Breast epithelium (tissue), 4 donors: ENCODE results near the gene ERVW-1. TPM values are rescaled to one million over a fixed set of nuclear protein-coding genes. Genes with fewer than 3 reads are reported as not detected.
A peak's percentile ranks its signal among the peaks of the same experiment; 100 is the strongest.

Experiments used
- DNase-seq, 2 donors: peaks; one replicate each; pipeline ENCODE4 v3.0.0-alpha.2; 2019; ENCODE audit warnings: low spot score in 2 of 2
- H3K27ac ChIP-seq, 2 donors: fragments of 200-600 bp; sonication (generic) in 1 of 2; one replicate each; pipeline ENCODE4 v1.5.1; 2016 to 2019; ENCODE audit warnings: mild to moderate bottlenecking in 1 of 2
- H3K27me3 ChIP-seq, 2 donors: fragments of 200-600 bp; sonication (generic) in 1 of 2; one replicate each; pipeline versions ENCODE4 v1.5.1 to v1.6.0; 2017 to 2019; ENCODE audit warnings: control low read depth in 1 of 2, mild to moderate bottlenecking in 1 of 2
- H3K36me3 ChIP-seq: fragments of 200-600 bp; one replicate; pipeline ENCODE4 v1.5.1; 2019
- H3K4me1 ChIP-seq, 2 donors: fragments of 200-600 bp; sonication (generic); one replicate each; pipeline ENCODE4 v1.5.1; 2016 to 2019; ENCODE audit warnings: control low read depth in 1 of 2
- H3K4me3 ChIP-seq, 3 donors: fragments of 200-600 bp; sonication (generic); 1 replicate in 2 of 3; 2 replicates in 1 of 3; pipeline ENCODE4 v1.5.1; 2016 to 2019; ENCODE audit warnings: mild to moderate bottlenecking in 3 of 3, moderate library complexity in 2 of 3
- H3K9me3 ChIP-seq, 2 donors: fragments of 200-600 bp; sonication (generic) in 1 of 2; one replicate each; pipeline ENCODE4 v1.5.1; 2016 to 2019; ENCODE audit warnings: control low read depth in 1 of 2
- CTCF ChIP-seq, 3 donors: fragments of 450-650 bp; IDR thresholded peaks; one replicate each; pipeline ENCODE4 v1.5.1; 2016 to 2017; ENCODE audit warnings: antibody characterized with exemption in 3 of 3, mild to moderate bottlenecking in 3 of 3, moderate library complexity in 3 of 3
- POLR2A ChIP-seq: fragments of 450-650 bp; IDR thresholded peaks from one replicate; pipeline ENCODE4 v1.6.1; 2016; ENCODE audit warnings: antibody characterized with exemption, mild to moderate bottlenecking, moderate library complexity
- POLR2AphosphoS5 ChIP-seq, 3 donors: sonication (generic); formaldehyde crosslinking; IDR thresholded peaks; one replicate each; pipeline ENCODE4 v1.6.1; 2017; ENCODE audit warnings: antibody characterized with exemption in 3 of 3
- intact Hi-C: fragments of 100-400 bp; cut with DNase I; formaldehyde crosslinking; loops from one replicate; pipeline ENCODE4 v1.15.1; 2023; ENCODE audit warnings: low total_unique reads
- total RNA-seq, 3 donors: library from RNA; depleted of rRNA; stranded (reverse); fragments of >200 nt; gene quantifications; one replicate each; pipeline ENCODE4 v1.1.0, GENCODE V29; 2016

The ERVW-1 gene
- total RNA-seq, 3 donors from 2014 or later, result not detected

- no peaks in the 10 kb centered on the region for H3K36me3 ChIP-seq
- no peak overlapping the region for H3K4me3 ChIP-seq
- intact Hi-C loops, result no loop called here
- no peaks in the 10 kb centered on the region for H3K4me1 ChIP-seq
- TF ChIP-seq POLR2AphosphoS5 (IDR thresholded peaks at IDR 0.05), result peak in 1 of 3 donors; percentile 20
- TF ChIP-seq CTCF (IDR thresholded peaks at IDR 0.05), result no peak
- peak overlapping the region; percentile 31 to 54 for H3K27ac ChIP-seq
- no peaks in the 10 kb centered on the region for H3K9me3 ChIP-seq
- peak in 1 of 2 donors; percentile 40 for DNase-seq
- H3K27me3 ChIP-seq, result no peaks in the 10 kb centered on the region
Measured at GRCh38 chr7:92464515-92464914, 13.2 kb downstream of the ERVW-1 start.

- Histone ChIP-seq H3K36me3 (no peaks in the 10 kb centered on the region), H3K27me3 (no peaks in the 10 kb centered on the region), H3K4me3 (no peak overlapping the region), H3K27ac (no peak overlapping the region), H3K9me3 (no peaks in the 10 kb centered on the region), H3K4me1 (no peaks in the 10 kb centered on the region)
- TF ChIP-seq CTCF (IDR thresholded peaks at IDR 0.05) (no peak), POLR2A (no peak), POLR2AphosphoS5 (IDR thresholded peaks at IDR 0.05) (no peak)
- intact Hi-C loops, result no loop called here
- DNase-seq, result no peak
Measured at GRCh38 chr7:92462560-92462959, 15.2 kb downstream of the ERVW-1 start.

GRCh38 chr7:92461027-92462003, 16.4 kb downstream of the ERVW-1 start:
- DNase-seq, result no peak
- TF ChIP-seq CTCF (IDR thresholded peaks at IDR 0.05), result peak in 2 of 3 donors; percentile 42 to 45
- no peak for TF ChIP-seq POLR2A
- TF ChIP-seq POLR2AphosphoS5 (IDR thresholded peaks at IDR 0.05), result no peak
- Histone ChIP-seq H3K27ac (no peak overlapping the region), H3K4me3 (no peak overlapping the region), H3K27me3 (no peaks in the 10 kb centered on the region), H3K36me3 (no peaks in the 10 kb centered on the region), H3K9me3 (no peaks in the 10 kb centered on the region), H3K4me1 (no peaks in the 10 kb centered on the region)
- intact Hi-C loops, result no loop called here

GRCh38 chr7:92460510-92460909, 17.2 kb downstream of the ERVW-1 start:
- H3K4me3 ChIP-seq, result no peak overlapping the region
- H3K27me3 ChIP-seq, result no peaks in the 10 kb centered on the region
- no peaks in the 10 kb centered on the region for H3K4me1 ChIP-seq
- no peaks in the 10 kb centered on the region for H3K36me3 ChIP-seq
- H3K27ac ChIP-seq, result no peak overlapping the region
- TF ChIP-seq POLR2A, result no peak
- no peak for TF ChIP-seq CTCF (IDR thresholded peaks at IDR 0.05)
- TF ChIP-seq POLR2AphosphoS5 (IDR thresholded peaks at IDR 0.05), result no peak
- DNase-seq, result no peak
- intact Hi-C loops, result no loop called here
- no peaks in the 10 kb centered on the region for H3K9me3 ChIP-seq

GRCh38 chr7:92460109-92460508, 17.6 kb downstream of the ERVW-1 start:
- no peak for DNase-seq
- H3K27ac ChIP-seq, result peak overlapping the region in 1 of 2 donors; percentile 36
- intact Hi-C loops, result no loop called here
- no peaks in the 10 kb centered on the region for H3K9me3 ChIP-seq
- TF ChIP-seq POLR2A (no peak), POLR2AphosphoS5 (IDR thresholded peaks at IDR 0.05) (no peak), CTCF (IDR thresholded peaks at IDR 0.05) (no peak)
- no peaks in the 10 kb centered on the region for H3K4me1 ChIP-seq
- no peak overlapping the region for H3K4me3 ChIP-seq
- H3K36me3 ChIP-seq, result no peaks in the 10 kb centered on the region
- no peaks in the 10 kb centered on the region for H3K27me3 ChIP-seq
